ENCODE data around the gene RHOBTB3.

The RHOBTB3 gene

DNA sequence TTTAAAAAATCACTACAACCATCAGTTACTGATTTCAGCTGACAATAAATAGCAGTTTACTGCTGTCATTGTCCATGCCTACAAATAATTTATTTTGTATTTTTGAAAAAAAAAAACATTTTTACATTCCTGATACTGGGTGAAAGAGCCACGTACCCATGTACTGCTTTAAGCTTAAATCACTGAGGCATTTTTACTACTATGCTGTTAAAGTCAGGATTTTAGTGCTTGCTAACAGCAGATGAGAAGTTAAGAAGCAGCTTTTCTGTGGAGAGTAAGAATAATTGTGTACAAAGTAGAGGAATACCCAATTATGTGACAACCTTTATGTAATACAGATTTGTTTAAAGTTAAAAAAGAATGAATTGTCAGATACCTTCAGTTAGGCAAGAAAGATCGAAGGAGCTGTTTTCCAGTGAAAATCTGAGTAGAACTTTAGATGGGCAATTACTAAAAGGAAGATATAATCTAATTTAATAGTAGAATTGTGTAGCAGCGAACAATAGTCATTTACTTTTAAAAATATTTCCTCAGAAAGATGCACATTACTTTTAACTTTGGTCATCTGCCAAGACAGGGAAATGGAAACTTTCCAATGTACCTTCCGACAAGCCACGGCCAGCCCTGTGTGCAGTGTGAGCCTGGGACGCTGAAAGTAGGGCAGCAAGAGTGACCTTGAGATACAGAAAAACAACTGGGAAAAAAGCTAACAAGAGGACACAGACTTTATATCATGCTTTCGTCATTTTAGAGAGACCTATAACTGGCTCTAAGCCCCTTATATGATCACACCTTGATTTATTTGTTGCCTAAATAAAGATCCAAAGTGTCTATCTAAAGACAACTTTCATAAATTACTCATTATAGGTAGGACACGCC lies 39.9 kb downstream of the RHOBTB3 start:
- no peak for DNase-seq

DNA sequence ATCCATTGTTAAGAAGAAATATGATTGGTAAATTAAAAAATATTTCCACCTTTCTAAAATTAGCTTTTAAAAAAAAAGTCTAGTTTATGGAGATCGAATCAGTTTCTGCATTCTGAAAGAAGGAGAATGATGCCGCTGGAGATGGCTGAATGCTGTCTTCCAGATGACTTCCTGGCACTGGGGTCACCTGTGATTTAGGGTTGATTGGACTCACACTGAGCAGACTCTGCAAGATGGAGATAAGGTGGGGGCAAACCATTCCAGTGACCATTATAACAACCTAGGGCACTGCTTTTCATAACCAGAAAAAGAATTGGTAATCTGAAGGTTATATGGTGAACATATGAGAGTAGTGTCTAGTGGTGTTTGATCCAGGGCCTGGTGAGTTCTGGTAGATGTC lies 40.8 kb downstream of the RHOBTB3 start:
- no peak for DNase-seq

DNA sequence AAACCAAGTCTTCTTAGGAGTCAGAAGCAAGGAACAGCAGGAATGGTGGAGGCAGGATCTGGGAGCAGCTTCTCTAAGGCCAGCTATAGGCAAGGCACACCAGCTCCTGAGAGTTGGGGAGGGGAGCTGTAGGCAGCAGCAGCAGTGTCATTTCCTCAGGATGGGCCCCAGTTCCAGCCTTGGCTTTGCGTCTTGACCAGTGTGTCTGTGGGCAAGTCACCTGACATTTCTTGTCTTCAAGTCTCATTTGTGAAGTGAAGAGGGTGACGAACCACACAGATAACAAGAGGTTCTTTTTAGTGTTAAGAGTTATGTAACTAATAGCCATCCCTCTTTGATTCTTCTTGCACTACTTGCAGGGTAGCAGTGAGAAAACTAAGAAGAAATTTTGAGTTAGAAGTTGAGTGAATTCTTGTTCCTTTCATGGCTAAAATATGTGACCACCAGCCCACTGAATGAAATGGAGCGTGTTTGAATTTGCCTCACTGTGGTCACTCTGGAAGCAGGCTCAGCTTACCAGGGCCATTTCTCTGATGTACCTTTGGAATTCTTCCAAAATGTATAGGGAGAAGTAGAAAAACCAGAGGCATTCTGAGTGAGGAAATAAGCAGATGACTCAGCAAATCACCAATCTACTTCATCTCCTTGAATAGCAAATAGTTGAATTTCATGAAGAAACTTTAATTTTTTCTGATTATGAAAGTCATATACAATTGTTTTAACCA lies 42.4 kb downstream of the RHOBTB3 start:
- no peak for DNase-seq

- no peak for DNase-seq
Measured at GRCh38 chr5:95777441-95777840, 46.3 kb downstream of the RHOBTB3 start.

DNA sequence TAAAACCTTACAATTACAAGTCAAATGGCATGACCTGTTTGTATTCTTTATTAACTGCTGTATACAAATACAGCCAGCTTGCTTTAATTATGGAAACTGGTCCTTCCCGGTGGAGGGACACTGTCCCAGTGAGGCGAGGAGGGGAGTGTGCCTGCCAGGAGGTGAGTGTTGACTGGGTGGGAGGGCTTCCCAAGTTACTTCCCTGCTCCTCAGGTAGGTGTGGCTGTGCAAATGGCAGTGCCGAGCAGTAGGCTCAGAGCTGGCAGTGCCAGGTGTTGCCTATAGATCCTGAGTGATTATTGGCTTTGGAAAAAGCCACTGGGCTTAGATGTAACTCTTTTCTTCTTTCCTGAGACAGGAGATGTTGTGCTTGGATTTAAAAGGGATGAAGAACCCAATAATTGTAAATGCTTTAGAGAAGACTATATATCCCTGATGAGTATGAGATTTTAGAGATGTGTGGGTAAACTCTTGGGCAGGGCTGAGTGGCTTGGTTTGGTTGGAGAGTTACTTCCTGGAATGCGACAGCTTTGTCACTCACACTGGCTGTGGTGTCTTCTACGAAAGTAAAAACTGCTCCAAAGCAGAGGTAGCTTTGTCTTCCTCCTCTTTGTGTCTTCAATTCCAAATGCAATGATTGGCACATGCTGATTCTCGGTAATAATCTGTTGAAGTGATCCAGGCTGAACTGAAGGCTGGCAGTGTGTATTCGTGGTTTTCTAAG lies 47.7 kb downstream of the RHOBTB3 start:
- no peak for DNase-seq

DNA sequence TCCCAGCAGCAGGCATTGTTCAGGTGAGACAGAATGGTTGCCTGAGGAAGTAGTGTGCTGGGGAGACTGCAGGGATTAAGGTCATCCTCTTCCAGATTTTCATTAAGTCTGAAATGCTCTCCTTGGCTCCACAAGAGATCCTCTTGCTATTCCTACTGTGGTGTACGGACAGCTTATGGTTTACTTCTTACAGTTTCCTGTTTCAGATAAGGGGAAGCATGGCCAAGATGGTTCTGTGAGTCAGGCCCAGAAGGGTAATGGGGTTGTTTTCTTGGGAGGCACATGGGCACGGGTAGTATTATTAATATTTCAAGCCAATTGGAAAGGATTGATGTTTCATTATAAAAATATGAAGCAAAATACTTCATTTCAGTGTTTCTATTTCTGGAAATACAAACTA lies 48.5 kb downstream of the RHOBTB3 start:
- DNase-seq = no peak

- DNase-seq = no peak
Measured at GRCh38 chr5:95780597-95780996, 49.5 kb downstream of the RHOBTB3 start.

GRCh38 chr5:95781101-95781583 lies 50.0 kb downstream of the RHOBTB3 start:
- DNase-seq = peak; percentile 37 to 64

- DNase-seq = no peak
Measured at GRCh38 chr5:95782181-95782580, 51.0 kb downstream of the RHOBTB3 start.

DNA sequence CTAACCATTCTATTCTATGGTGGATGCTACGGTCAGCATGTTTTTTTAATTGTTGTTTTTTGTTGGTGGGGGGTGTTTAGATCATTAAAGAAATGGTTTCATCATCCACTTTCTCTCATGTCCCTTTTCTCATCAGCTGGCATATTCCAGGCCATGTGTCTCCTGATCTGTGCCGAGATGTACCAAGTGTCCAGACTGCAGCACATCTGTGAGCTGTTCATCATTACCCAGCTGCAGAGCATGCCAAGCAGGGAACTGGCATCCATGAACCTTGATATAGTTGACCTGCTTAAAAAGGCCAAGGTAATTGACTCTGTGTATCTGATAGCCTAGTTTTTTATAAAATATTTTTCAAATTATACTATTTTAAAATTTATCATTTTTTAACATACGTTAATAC lies 52.5 kb downstream of the RHOBTB3 start:
- DNase-seq = no peak

DNA sequence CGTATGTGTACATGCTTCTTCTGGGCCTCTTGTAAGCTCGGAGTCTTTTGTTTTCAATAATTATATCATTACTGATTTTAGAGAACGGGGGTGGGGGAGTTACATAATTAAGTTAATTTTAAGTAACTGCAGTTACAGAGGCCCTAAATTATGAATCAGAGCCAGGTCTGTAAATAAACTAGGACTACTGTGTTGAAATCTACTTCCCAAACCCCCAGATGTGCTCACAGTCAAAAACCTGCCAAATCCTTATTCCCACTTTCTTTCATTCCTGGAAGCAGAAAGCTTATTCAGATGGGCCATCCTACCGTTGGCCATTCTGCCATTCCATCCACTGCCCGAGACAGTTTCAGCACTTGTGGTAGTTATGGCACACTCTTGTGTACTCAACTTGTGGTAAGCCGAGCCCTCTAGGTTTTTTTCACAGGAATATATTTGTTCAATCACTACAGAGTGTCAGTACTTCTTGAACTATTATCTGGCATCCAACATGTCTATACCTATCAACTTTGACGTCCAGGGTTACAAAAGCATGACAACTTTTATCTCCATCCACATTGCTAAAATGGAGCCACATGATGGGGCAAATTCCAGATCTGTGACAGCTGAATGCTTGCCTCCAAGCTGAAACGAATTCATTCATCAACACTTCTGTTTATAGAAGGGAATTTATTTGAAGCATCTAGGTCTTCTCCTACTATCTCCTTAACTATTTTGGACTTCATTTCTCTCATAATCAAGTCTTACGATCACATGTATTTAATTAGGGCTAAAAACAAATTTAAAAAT lies 53.6 kb downstream of the RHOBTB3 start:
- DNase-seq = no peak

DNA sequence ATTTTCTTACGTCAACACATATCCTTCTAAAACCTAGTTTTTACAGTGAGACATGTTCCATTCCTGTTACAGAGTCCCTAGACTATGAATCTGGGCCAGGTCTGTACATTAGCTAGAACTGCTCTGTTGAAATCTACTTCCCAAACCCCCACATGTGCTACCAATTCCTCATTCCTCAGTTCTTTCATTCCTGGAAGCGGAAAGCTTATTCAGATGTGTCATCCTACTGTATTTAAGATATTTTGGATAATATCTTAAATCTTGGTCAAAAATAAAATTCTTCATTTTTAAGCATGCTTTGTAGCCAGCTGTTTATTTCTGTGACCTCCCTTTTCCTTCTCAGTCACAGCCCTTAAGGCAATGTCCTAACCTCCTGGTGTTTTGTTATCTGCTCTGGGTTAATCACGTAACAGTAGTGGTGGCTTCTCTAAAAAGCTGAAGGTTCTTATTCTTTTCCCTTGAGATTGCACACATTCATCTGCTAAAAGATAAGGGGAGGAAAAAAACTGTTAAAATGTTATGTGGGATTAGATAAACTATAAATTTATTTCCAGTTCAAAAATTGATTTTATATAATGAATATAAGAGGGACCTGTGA lies 55.8 kb downstream of the RHOBTB3 start:
- DNase-seq = no peak

- no peak for DNase-seq
Measured at GRCh38 chr5:95788493-95788892, 57.4 kb downstream of the RHOBTB3 start.

- no peak for DNase-seq
Measured at GRCh38 chr5:95791751-95792150, 60.6 kb downstream of the RHOBTB3 start.

- no peak for DNase-seq
Measured at GRCh38 chr5:95794070-95794516, 63.0 kb downstream of the RHOBTB3 start.

- no peak for DNase-seq
Measured at GRCh38 chr5:95797301-95797700, 66.2 kb downstream of the RHOBTB3 start.

- DNase-seq = no peak
Measured at GRCh38 chr5:95798048-95798447, 66.9 kb downstream of the RHOBTB3 start.

DNA sequence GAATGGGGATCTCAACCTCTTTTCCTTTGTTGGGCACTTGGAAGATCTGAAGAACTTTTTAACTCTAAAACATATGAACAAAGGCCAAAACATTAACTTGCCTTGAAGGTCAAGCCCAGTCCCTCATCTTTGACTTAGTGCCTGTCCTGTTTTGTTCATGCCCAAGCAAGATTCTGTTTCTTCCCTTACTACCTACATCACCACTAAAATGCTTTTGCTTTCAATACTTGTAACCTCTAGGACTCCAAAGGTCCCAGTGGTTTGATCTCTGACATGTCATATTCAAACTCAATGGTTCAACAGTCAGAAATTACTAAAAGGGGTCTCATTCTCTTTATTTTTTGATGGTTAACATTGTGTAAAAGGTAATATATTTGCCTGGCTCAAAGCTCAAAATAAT lies 67.4 kb downstream of the RHOBTB3 start:
- no peak for DNase-seq

DNA sequence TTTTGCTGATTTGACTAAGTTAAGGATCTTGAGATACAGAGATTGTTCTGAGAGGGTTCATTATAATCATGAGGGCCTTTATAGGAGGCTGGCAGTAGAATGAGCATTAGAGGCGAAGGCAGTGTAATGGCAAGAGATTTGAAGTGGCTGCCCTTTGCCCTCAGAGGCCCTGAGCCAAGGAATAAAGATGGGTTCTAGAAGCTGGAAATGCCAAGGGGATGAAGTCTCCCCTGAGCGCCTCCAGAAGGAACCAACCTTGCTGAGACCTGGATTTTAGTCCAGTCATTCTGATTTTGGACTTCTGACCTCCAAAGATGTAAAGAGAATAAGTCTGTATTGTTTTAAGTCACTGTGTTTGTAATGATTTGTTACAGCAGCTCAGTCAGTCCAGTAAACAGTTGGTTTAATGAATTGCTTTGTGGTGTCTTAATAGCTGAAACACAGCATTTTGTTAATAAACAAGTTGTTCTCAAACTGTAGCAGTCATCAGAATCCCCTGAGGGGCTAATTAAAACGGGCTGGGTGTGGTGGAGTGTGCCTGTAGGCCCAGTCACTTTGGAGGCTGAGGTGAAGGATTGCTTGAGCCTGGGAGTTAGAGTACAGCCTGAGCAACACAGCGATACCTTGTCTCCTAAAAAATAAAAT lies 68.2 kb downstream of the RHOBTB3 start:
- DNase-seq = no peak

DNA sequence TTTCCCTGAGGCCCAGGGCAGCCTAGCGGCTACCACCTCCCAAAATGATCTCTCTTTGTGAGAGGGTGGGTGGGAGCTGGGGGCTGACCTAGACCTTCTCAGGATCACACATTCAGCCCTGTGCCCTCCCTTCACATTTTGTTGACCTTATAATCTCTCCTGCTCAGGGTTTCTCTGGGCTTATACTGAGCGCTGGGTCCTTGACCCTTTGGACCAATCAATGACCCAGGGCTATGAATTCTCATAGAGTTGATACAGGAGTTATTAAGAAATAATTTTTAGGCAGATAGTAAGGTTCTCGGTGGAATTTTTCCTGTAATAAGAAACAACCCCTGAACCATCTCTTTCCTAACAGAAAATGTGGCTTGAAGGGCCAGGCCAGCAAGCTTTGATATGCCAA lies 69.4 kb downstream of the RHOBTB3 start:
- no peak for DNase-seq

DNA sequence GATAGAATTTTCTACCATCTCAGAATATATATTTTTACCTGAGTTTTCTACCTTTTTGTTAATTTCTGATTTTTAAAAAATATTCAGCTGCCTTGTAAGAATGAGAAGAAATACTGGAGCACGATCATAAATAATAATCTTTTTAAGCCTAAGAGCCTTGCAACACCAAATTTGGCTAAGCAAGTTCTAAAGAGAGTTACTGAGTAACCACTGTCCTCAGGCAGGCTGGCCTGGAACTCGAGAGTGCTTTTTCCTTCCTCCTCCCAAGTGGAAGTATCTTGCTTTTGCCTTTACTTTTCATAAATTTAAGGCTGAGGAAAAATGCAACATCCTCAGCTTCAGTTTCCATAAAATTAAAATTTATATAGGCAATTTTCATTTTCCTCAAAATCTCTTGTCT lies 70.4 kb downstream of the RHOBTB3 start:
- DNase-seq = no peak

GRCh38 chr5:95801961-95802360 lies 70.8 kb downstream of the RHOBTB3 start:
- DNase-seq = no peak
